H9 (cell line): Measurements from ENCODE around the gene PGLYRP3. TPM values are rescaled to one million over a fixed set of nuclear protein-coding genes. Genes with fewer than 3 reads are reported as not detected.

Experiments used
- DNase-seq: peaks from one replicate; pipeline ENCODE4 v3.0.0-alpha.2; 2017
- H2AFZ ChIP-seq: one replicate; pipeline ENCODE4 v1.6.1; 2013; ENCODE audit warnings: mild to moderate bottlenecking, low read length, control low read depth, moderate library complexity
- H2AK5ac ChIP-seq: 2 replicates; pipeline ENCODE4 v1.6.1; 2013; ENCODE audit warnings: low read length, control low read depth, mixed read lengths; ENCODE audit not compliant: insufficient read length
- H2BK120ac ChIP-seq: one replicate; pipeline ENCODE4 v1.6.1; 2013; ENCODE audit warnings: low read depth, mild to moderate bottlenecking, low read length, control low read depth, inconsistent platforms; ENCODE audit not compliant: poor library complexity, severe bottlenecking
- H2BK12ac ChIP-seq: 2 replicates; pipeline ENCODE4 v1.6.1; 2013; ENCODE audit warnings: low read length, control low read depth, mixed read lengths, low read depth; ENCODE audit not compliant: insufficient read length
- H2BK15ac ChIP-seq: 2 replicates; pipeline ENCODE4 v1.6.1; 2013; ENCODE audit warnings: low read depth, low read length, control low read depth
- H2BK20ac ChIP-seq: one replicate; pipeline ENCODE4 v1.6.1; 2013; ENCODE audit warnings: low read depth, mild to moderate bottlenecking, low read length, control low read depth, inconsistent platforms; ENCODE audit not compliant: poor library complexity, severe bottlenecking
- H2BK5ac ChIP-seq: 2 replicates; pipeline ENCODE4 v1.6.1; 2013; ENCODE audit warnings: low read length, control low read depth, mixed read lengths; ENCODE audit not compliant: insufficient read length
- H3K14ac ChIP-seq: 2 replicates; pipeline ENCODE4 v1.6.1; 2013; ENCODE audit warnings: low read length, control low read depth; ENCODE audit not compliant: insufficient read depth
- H3K18ac ChIP-seq: 2 replicates; pipeline ENCODE4 v1.6.1; 2013; ENCODE audit warnings: low read depth, mild to moderate bottlenecking, mixed read lengths, low read length, control low read depth; ENCODE audit not compliant: insufficient read length
- H3K23ac ChIP-seq: 2 replicates; pipeline ENCODE4 v1.6.1; 2013; ENCODE audit warnings: low read length, control low read depth, mixed read lengths, low read depth; ENCODE audit not compliant: insufficient read length
- H3K23me2 ChIP-seq: 2 replicates; pipeline ENCODE4 v1.6.1; 2013; ENCODE audit warnings: low read depth, mild to moderate bottlenecking, mixed read lengths, low read length, control low read depth; ENCODE audit not compliant: insufficient read length, poor library complexity, severe bottlenecking
- H3K27ac ChIP-seq: 2 replicates; pipeline ENCODE4 v1.5.1; 2013; ENCODE audit warnings: low read length, control low read depth, mixed read lengths, low read depth; ENCODE audit not compliant: insufficient read length
- H3K27me3 ChIP-seq: 2 replicates; pipeline ENCODE4 v1.6.1; 2013; ENCODE audit warnings: low read length, control low read depth, inconsistent platforms; ENCODE audit not compliant: insufficient read depth
- H3K4ac ChIP-seq: 2 replicates; pipeline ENCODE4 v1.6.1; 2013; ENCODE audit warnings: low read depth, mild to moderate bottlenecking, control low read depth, inconsistent platforms, low read length, moderate library complexity
- H3K4me1 ChIP-seq: 2 replicates; pipeline ENCODE4 v1.6.1; 2013; ENCODE audit warnings: low read length, control low read depth, inconsistent platforms; ENCODE audit not compliant: insufficient read depth
- H3K4me2 ChIP-seq: 2 replicates; pipeline ENCODE4 v1.6.1; 2013; ENCODE audit warnings: low read length, control low read depth, mixed read lengths; ENCODE audit not compliant: insufficient read length, insufficient read depth
- H3K56ac ChIP-seq: 2 replicates; pipeline ENCODE4 v1.6.1; 2013; ENCODE audit warnings: low read depth, mild to moderate bottlenecking, mixed read lengths, low read length, control low read depth; ENCODE audit not compliant: insufficient read length
- H3K79me1 ChIP-seq: 2 replicates; pipeline ENCODE4 v1.6.1; 2013; ENCODE audit warnings: low read depth, mild to moderate bottlenecking, moderate library complexity, low read length, control low read depth, inconsistent platforms; ENCODE audit not compliant: insufficient read depth, poor library complexity, severe bottlenecking
- H3K79me2 ChIP-seq: 2 replicates; pipeline ENCODE4 v1.6.1; 2013; ENCODE audit warnings: low read length, control low read depth, inconsistent platforms; ENCODE audit not compliant: insufficient read depth
- H3K9ac ChIP-seq: 2 replicates; pipeline ENCODE4 v1.6.1; 2013; ENCODE audit warnings: low read length, control low read depth, mixed read lengths; ENCODE audit not compliant: insufficient read length; ENCODE audit errors: extremely low read depth
- H3K9me3 ChIP-seq: one replicate; pipeline ENCODE4 v1.6.1; 2013; ENCODE audit warnings: low read depth, low read length, inconsistent platforms; ENCODE audit not compliant: control insufficient read depth
- H3T11ph ChIP-seq: one replicate; pipeline ENCODE4 v1.6.1; 2013; ENCODE audit warnings: mild to moderate bottlenecking, low read length, control low read depth, inconsistent platforms
- H4K20me1 ChIP-seq: one replicate; pipeline ENCODE4 v1.6.1; 2013; ENCODE audit not compliant: control insufficient read depth, insufficient read length, insufficient read depth
- H4K5ac ChIP-seq: 2 replicates; pipeline ENCODE4 v1.6.1; 2013; ENCODE audit warnings: low read depth, mild to moderate bottlenecking, mixed read lengths, low read length, control low read depth; ENCODE audit not compliant: insufficient read length
- H4K8ac ChIP-seq: replicated peaks from 2 replicates; pipeline ENCODE4 v1.6.1; 2013; ENCODE audit warnings: low read length, control low read depth, mixed read lengths, low read depth; ENCODE audit not compliant: insufficient read length
- H4K91ac ChIP-seq: 2 replicates; pipeline ENCODE4 v1.6.1; 2013; ENCODE audit warnings: low read depth, mild to moderate bottlenecking, moderate library complexity, mixed read lengths, low read length, control low read depth; ENCODE audit not compliant: insufficient read length
- H3K27ac Mint-ChIP-seq, 3 experiments: 2 replicates in 2 of 3; 3 replicates in 1 of 3; pipeline ENCODE4 v1.8.0; 2020 to 2021; ENCODE audit warnings: mixed read lengths in 3 of 3, mild to moderate bottlenecking in 1 of 3, moderate library complexity in 1 of 3
- H3K27me3 Mint-ChIP-seq: 2 replicates; pipeline ENCODE4 v1.8.0; 2021; ENCODE audit warnings: low read depth, mild to moderate bottlenecking, moderate library complexity, mixed read lengths
- H3K36me3 Mint-ChIP-seq, 3 experiments: 2 replicates in 2 of 3; 3 replicates in 1 of 3; pipeline ENCODE4 v1.8.0; 2020 to 2021; ENCODE audit warnings: low read depth in 3 of 3, mixed read lengths in 3 of 3; ENCODE audit not compliant: insufficient read depth in 1 of 3
- H3K4me1 Mint-ChIP-seq, 2 experiments: 2 replicates each; pipeline ENCODE4 v1.8.0; 2020; ENCODE audit warnings: mixed read lengths in 2 of 2
- H3K4me3 Mint-ChIP-seq, 2 experiments: 2 replicates in 1 of 2; 3 replicates in 1 of 2; pipeline ENCODE4 v1.8.0; 2020 to 2021; ENCODE audit warnings: mild to moderate bottlenecking in 2 of 2, mixed read lengths in 2 of 2, moderate library complexity in 1 of 2
- H3K9me3 Mint-ChIP-seq, 2 experiments: 2 replicates in 1 of 2; 3 replicates in 1 of 2; pipeline ENCODE4 v1.8.0; 2020; ENCODE audit warnings: mild to moderate bottlenecking in 2 of 2, mixed read lengths in 2 of 2, moderate library complexity in 1 of 2
- WGBS: extraction: QIAGEN DNeasy Blood & Tissue Kit; methylation state at CpG from one replicate; pipeline ENCODE4 v1.1.7; 2013; ENCODE audit warnings: missing lambda C conversion rate, low lambda C conversion rate, mixed read lengths; ENCODE audit not compliant: insufficient read length; ENCODE audit errors: extremely low coverage; 5-methylcytosine and 5-hydroxymethylcytosine counted together
- total RNA-seq: library from RNA; stranded (reverse); gene quantifications from 2 replicates; pipeline ENCODE4 v1.2.1, GENCODE V29; 2021
- TF ChIP-seq, protein P1 (sequence below): fragments of 200-600 bp; sonication (generic); conservative IDR thresholded peaks from 3 replicates; pipeline ENCODE4 v1.8.0; 2021; ENCODE audit warnings: antibody characterized with exemption, mild to moderate bottlenecking

The PGLYRP3 gene
- total RNA-seq, 1 experiment from 2014 or later = not detected

DNA sequence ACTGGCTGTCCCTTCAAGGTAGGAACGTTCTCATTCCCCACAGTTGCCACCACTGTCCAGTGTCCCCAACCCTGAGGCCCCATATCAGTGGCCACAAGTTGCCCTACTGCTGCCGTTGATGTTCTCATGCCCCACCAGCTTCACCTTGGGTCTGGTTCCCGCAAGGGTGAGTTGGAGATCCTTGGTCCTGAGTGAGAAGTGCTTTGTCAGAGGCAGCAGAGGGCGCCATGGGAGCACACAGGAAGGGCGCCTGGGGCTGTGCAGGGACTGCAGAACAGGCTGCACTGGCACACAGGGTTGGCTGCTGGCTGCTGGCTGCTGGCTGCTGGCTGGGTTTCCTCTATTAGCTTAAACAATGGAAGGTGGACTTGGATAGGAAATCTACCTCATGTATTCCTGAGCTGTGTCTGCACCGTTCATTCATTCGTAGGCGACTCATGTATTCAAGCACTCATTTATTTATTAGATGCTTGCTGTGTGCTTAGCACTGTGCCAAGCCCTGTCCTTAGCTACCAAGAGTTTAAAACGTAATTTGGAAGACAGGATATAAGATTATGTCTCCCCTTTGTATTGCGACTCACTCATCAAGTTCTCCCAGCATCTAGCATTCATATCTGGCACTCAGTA lies 42.8 kb upstream of the PGLYRP3 start:
- no peak overlapping the region for H3K4me2 ChIP-seq
- no peak overlapping the region for H3K4ac ChIP-seq
- H4K8ac ChIP-seq = no peak overlapping the region
- no peak overlapping the region for H4K5ac ChIP-seq
- no peak overlapping the region for H3T11ph ChIP-seq
- no peak overlapping the region for H3K56ac ChIP-seq
- no peaks in the 10 kb centered on the region for H3K79me2 ChIP-seq
- H2BK20ac ChIP-seq = no peak overlapping the region
- no peak overlapping the region for H3K18ac ChIP-seq
- no peak overlapping the region for H2AFZ ChIP-seq
- no peaks in the 10 kb centered on the region for H3K9me3 ChIP-seq
- H2BK12ac ChIP-seq = no peak overlapping the region
- H3K27me3 ChIP-seq = no peaks in the 10 kb centered on the region
- H3K14ac ChIP-seq = no peak overlapping the region
- Mint-ChIP-seq H3K4me1 (no peaks in the 10 kb centered on the region), H3K27ac (no peak overlapping the region), H3K4me3 (no peak overlapping the region), H3K9me3 (peaks cover 0 to 4% of the 10 kb centered on the region in 2 experiments; a peak in 2 of 5 replicates), H3K27me3 (peaks cover 4% of the 10 kb centered on the region), H3K36me3 (no peaks in the 10 kb centered on the region)
- no peak overlapping the region for H3K27ac ChIP-seq
- no peaks in the 10 kb centered on the region for H4K20me1 ChIP-seq
- H2AK5ac ChIP-seq = no peak overlapping the region
- H3K4me1 ChIP-seq = no peaks in the 10 kb centered on the region
- DNase-seq = peak; percentile 86
- H3K9ac ChIP-seq = no peak overlapping the region
- no peak overlapping the region for H4K91ac ChIP-seq
- no peak overlapping the region for H2BK15ac ChIP-seq
- H3K23ac ChIP-seq = no peak overlapping the region
- no peak overlapping the region for H2BK5ac ChIP-seq
- H3K23me2 ChIP-seq = no peaks in the 10 kb centered on the region
- no peaks in the 10 kb centered on the region for H3K79me1 ChIP-seq
- WGBS = no CpG with 5 or more reads among the region's 10 CpGs
- TF ChIP-seq, protein P1, sequence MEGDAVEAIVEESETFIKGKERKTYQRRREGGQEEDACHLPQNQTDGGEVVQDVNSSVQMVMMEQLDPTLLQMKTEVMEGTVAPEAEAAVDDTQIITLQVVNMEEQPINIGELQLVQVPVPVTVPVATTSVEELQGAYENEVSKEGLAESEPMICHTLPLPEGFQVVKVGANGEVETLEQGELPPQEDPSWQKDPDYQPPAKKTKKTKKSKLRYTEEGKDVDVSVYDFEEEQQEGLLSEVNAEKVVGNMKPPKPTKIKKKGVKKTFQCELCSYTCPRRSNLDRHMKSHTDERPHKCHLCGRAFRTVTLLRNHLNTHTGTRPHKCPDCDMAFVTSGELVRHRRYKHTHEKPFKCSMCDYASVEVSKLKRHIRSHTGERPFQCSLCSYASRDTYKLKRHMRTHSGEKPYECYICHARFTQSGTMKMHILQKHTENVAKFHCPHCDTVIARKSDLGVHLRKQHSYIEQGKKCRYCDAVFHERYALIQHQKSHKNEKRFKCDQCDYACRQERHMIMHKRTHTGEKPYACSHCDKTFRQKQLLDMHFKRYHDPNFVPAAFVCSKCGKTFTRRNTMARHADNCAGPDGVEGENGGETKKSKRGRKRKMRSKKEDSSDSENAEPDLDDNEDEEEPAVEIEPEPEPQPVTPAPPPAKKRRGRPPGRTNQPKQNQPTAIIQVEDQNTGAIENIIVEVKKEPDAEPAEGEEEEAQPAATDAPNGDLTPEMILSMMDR = peak; percentile 76
- no peak overlapping the region for H2BK120ac ChIP-seq
